HEK293 (cell line): ENCODE data around the gene NRG2.

ENCODE experiments used
- CTCF ChIA-PET: fragments of 350-600 bp; formaldehyde crosslinking; extraction: SDS; loops from one replicate; lab custom pipeline; 2021; ENCODE audit warnings: antibody characterized with exemption; lab: Yijun Ruan, JAX
- POLR2A ChIA-PET: fragments of 300-600 bp; formaldehyde crosslinking; extraction: SDS; loops from one replicate; lab custom pipeline; 2020; ENCODE audit warnings: antibody characterized with exemption, inconsistent platforms; lab: Yijun Ruan, JAX
- H3K27ac ChIP-seq: fragments of 200-500 bp; sonication (Bioruptor generic); 2 replicates; pipeline ENCODE4 v1.5.1; 2014; ENCODE audit warnings: low read depth, low read length, control low read depth, inconsistent platforms; ENCODE audit errors: extremely low read depth
- H3K36me3 ChIP-seq, 2 experiments: fragments of 200-500 bp in 1 of 2; sonication (Bioruptor generic) in 1 of 2; 1 replicate in 1 of 2; 2 replicates in 1 of 2; pipeline ENCODE4 v1.5.1; 2014 to 2017; ENCODE audit warnings: inconsistent platforms in 2 of 2, low read length in 2 of 2; ENCODE audit not compliant: control insufficient read depth in 2 of 2, insufficient read depth in 1 of 2
- H3K4me1 ChIP-seq: fragments of 200-500 bp; sonication (Bioruptor generic); 2 replicates; pipeline ENCODE4 v1.5.1; 2014; ENCODE audit warnings: mild to moderate bottlenecking, low read length, inconsistent platforms; ENCODE audit not compliant: control insufficient read depth, insufficient read depth
- H3K4me3 ChIP-seq: 2 replicates; pipeline ENCODE4 v1.5.1; 2011; ENCODE audit warnings: low read depth, mild to moderate bottlenecking, control low read depth, low read length, moderate library complexity
- H3K9me3 ChIP-seq: fragments of 200-500 bp; sonication (Bioruptor generic); 2 replicates; pipeline ENCODE4 v1.5.1; 2014; ENCODE audit warnings: low read depth, low read length, inconsistent platforms; ENCODE audit not compliant: control insufficient read depth, insufficient read depth
- EGR2 ChIP-seq: fragments of 450-650 bp; formaldehyde crosslinking; IDR thresholded peaks from 2 replicates; pipeline ENCODE4 v1.5.1; 2016; ENCODE audit warnings: low read depth, missing biosample characterization, missing genetic modification characterization
- GLI2 ChIP-seq: fragments of 450-650 bp; formaldehyde crosslinking; IDR thresholded peaks from 2 replicates; pipeline ENCODE4; 2017; ENCODE audit warnings: missing biosample characterization, missing genetic modification characterization, low read depth, borderline replicate concordance
- HOXD13 ChIP-seq: sonication (generic); formaldehyde crosslinking; IDR thresholded peaks from 2 replicates; pipeline ENCODE4 v1.8.0; 2022; ENCODE audit warnings: missing genetic modification reagents, borderline replicate concordance
- KLF7 ChIP-seq: fragments of 450-650 bp; formaldehyde crosslinking; IDR thresholded peaks from 2 replicates; pipeline ENCODE4 v1.5.1; 2016; ENCODE audit warnings: missing biosample characterization, missing genetic modification characterization, borderline replicate concordance
- ZFHX2 ChIP-seq: fragments of 450-650 bp; formaldehyde crosslinking; conservative IDR thresholded peaks from 2 replicates; pipeline ENCODE4 v1.5.1; 2016; ENCODE audit warnings: missing biosample characterization, missing genetic modification characterization
- ZFP69B ChIP-seq: fragments of 450-650 bp; formaldehyde crosslinking; IDR thresholded peaks from 2 replicates; pipeline ENCODE4 v1.5.1; 2016; ENCODE audit warnings: missing biosample characterization, missing genetic modification characterization
- ZNF169 ChIP-seq: fragments of 450-650 bp; formaldehyde crosslinking; IDR thresholded peaks from 2 replicates; pipeline ENCODE4 v1.5.1; 2016; ENCODE audit warnings: missing biosample characterization, missing genetic modification characterization
- ZNF184 ChIP-seq: fragments of 450-650 bp; IDR thresholded peaks from 2 replicates; pipeline ENCODE4 v1.5.1; 2018; ENCODE audit warnings: missing biosample characterization, mild to moderate bottlenecking, missing genetic modification characterization
- ZNF521 ChIP-seq: fragments of 450-650 bp; formaldehyde crosslinking; IDR thresholded peaks from 2 replicates; pipeline ENCODE4 v1.5.1; 2017; ENCODE audit warnings: missing biosample characterization, mild to moderate bottlenecking, missing genetic modification characterization
- ZNF529 ChIP-seq: fragments of 450-650 bp; formaldehyde crosslinking; IDR thresholded peaks from 2 replicates; pipeline ENCODE4 v1.5.1; 2017; ENCODE audit warnings: missing genetic modification characterization, missing biosample characterization; ENCODE audit not compliant: insufficient replicate concordance
- ZNF571 ChIP-seq: fragments of 450-650 bp; formaldehyde crosslinking; IDR thresholded peaks from 2 replicates; pipeline ENCODE4 v1.5.0; 2017; ENCODE audit warnings: missing biosample characterization, missing genetic modification characterization
- ZNF658 ChIP-seq: fragments of 450-650 bp; formaldehyde crosslinking; IDR thresholded peaks from 2 replicates; pipeline ENCODE4; 2016; ENCODE audit warnings: missing biosample characterization, missing genetic modification characterization
- ZNF677 ChIP-seq: fragments of 450-650 bp; IDR thresholded peaks from 2 replicates; pipeline ENCODE4 v1.5.0; 2018; ENCODE audit warnings: missing biosample characterization, mild to moderate bottlenecking, missing genetic modification characterization, moderate library complexity
- ZNF692 ChIP-seq: fragments of 450-650 bp; formaldehyde crosslinking; IDR thresholded peaks from 2 replicates; pipeline ENCODE4 v1.5.1; 2016; ENCODE audit warnings: missing biosample characterization, missing genetic modification characterization
- ZNF768 ChIP-seq: fragments of 450-650 bp; formaldehyde crosslinking; IDR thresholded peaks from 2 replicates; pipeline ENCODE4 v1.5.1; 2018; ENCODE audit warnings: missing biosample characterization, mild to moderate bottlenecking, missing genetic modification characterization
- TF ChIP-seq, protein P1 (sequence below): fragments of 450-650 bp; formaldehyde crosslinking; IDR thresholded peaks from 2 replicates; pipeline ENCODE4 v1.5.1; 2016; ENCODE audit warnings: missing biosample characterization, missing genetic modification characterization

NRG2 gene

DNA sequence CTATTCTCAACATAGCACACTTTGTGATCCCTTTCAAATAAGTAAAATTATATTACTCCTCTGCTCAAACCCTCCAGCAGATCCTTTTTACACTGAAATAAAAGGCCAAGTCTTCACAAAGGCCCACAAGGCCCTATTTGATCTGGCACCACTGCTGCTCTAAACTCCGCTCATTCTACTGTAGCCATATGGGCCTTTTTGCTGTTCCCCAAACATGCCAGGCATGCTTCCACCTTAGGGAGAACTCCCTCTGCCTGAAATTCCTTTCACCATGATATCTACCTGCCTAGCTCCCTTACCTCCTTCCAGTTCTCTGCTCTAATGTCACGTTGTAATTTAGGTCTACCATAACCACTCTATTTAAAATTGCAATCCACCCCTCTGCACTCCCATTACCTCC lies 28.3 kb downstream of the NRG2 start:
- no peak overlapping the region for H3K4me3 ChIP-seq
- no peaks in the 10 kb centered on the region for H3K36me3 ChIP-seq
- H3K9me3 ChIP-seq, result no peaks in the 10 kb centered on the region
- H3K27ac ChIP-seq, result no peak overlapping the region
- POLR2A ChIA-PET, result no interaction called here
- CTCF ChIA-PET, result no interaction called here
- H3K4me1 ChIP-seq, result peaks cover 10% of the 10 kb centered on the region
- no peak for TF ChIP-seq ZNF768
- no peak for TF ChIP-seq HOXD13
- TF ChIP-seq, protein P1, sequence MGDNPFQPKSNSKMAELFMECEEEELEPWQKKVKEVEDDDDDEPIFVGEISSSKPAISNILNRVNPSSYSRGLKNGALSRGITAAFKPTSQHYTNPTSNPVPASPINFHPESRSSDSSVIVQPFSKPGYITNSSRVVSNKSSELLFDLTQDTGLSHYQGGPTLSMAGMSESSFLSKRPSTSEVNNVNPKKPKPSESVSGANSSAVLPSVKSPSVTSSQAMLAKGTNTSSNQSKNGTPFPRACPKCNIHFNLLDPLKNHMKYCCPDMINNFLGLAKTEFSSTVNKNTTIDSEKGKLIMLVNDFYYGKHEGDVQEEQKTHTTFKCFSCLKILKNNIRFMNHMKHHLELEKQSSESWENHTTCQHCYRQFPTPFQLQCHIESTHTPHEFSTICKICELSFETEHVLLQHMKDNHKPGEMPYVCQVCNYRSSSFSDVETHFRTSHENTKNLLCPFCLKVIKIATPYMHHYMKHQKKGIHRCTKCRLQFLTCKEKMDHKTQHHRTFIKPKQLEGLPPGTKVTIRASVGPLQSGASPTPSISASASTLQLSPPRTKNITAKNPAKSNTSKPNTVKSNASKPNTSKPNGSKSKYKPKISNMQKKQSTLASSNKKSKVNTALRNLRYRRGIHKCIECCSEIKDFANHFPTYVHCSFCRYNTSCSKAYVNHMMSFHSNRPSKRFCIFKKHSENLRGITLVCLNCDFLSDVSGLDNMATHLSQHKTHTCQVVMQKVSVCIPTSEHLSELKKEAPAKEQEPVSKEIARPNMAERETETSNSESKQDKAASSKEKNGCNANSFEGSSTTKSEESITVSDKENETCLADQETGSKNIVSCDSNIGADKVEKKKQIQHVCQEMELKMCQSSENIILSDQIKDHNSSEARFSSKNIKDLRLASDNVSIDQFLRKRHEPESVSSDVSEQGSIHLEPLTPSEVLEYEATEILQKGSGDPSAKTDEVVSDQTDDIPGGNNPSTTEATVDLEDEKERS (tag by site-specific recombination), result no peak
- TF ChIP-seq ZNF169, result no peak
- TF ChIP-seq KLF7 (tag by site-specific recombination), result no peak
- TF ChIP-seq GLI2 (tag by site-specific recombination), result no peak
- TF ChIP-seq ZNF521 (tag by site-specific recombination), result no peak
- TF ChIP-seq ZNF692 (tag by site-specific recombination), result no peak
- no peak for TF ChIP-seq ZNF529 (tag by site-specific recombination)
- no peak for TF ChIP-seq ZFP69B (tag by site-specific recombination)
- no peak for TF ChIP-seq ZNF571 (tag by site-specific recombination)

DNA sequence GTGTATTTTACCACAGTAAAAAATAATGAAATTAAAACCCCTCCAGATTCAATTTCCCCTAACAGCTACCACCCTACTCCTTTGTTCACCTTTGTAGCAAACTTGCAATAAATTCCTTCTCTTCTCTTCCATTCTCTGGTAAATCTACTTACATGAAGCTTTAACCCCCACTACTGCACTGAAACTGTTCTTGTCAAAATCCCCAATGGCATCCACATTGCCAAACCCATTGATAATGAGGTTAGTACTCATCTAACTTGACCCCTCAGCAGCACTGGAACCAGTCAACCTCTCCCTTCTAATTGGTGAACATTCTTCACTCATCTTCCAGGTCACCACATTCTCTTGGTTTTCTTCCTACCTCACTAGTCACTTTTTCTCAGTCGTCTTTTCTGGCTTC lies 29.6 kb downstream of the NRG2 start:
- Histone ChIP-seq H3K36me3 (no peaks in the 10 kb centered on the region), H3K27ac (no peak overlapping the region), H3K4me3 (no peak overlapping the region), H3K4me1 (peaks cover 2% of the 10 kb centered on the region), H3K9me3 (no peaks in the 10 kb centered on the region)
- CTCF ChIA-PET, result interaction anchor here (0.7 to 1.7 kb wide), 3 partner anchors 13 to 238 kb away, joined by 3 to 5 read pairs (median 3); no protein-coding TSS in a partner anchor
- POLR2A ChIA-PET, result no interaction called here
- TF ChIP-seq ZNF184 (tag by site-specific recombination), result no peak
- peak; percentile 96 for TF ChIP-seq ZNF677 (tag by site-specific recombination)

- no peak overlapping the region for H3K27ac ChIP-seq
- H3K4me1 ChIP-seq, result no peaks in the 10 kb centered on the region
- no peaks in the 10 kb centered on the region for H3K36me3 ChIP-seq
- CTCF ChIA-PET, result interaction anchor here (0.6 to 1.7 kb wide), 2 partner anchors 12 to 44 kb away, joined by 3 to 5 read pairs; no protein-coding TSS in a partner anchor
- TF ChIP-seq ZNF658 (tag by site-specific recombination) (no peak), ZFHX2 (peak; percentile 54), EGR2 (tag by site-specific recombination) (peak; percentile 51; the same call in 1 of the 2 replicates)
- POLR2A ChIA-PET, result no interaction called here
- H3K9me3 ChIP-seq, result no peaks in the 10 kb centered on the region
- no peak overlapping the region for H3K4me3 ChIP-seq
Observed at GRCh38 chr5:140012443-140012842, 30.7 kb downstream of the NRG2 start.
